Loucy (cell line): ENCODE results near the gene EMC10.

ENCODE experiments used
- CTCF ChIP-seq: fragments of 200-600 bp; sonication (generic); conservative IDR thresholded peaks from 2 replicates; pipeline ENCODE4 v1.5.1; 2014; ENCODE audit warnings: mild to moderate bottlenecking, antibody characterized with exemption, low read length
- EZH2phosphoT487 ChIP-seq: fragments of 200-600 bp; IDR thresholded peaks from 2 replicates; pipeline ENCODE4 v1.6.1; 2018; ENCODE audit warnings: antibody characterized with exemption, mild to moderate bottlenecking, moderate library complexity, borderline replicate concordance

- TF ChIP-seq CTCF (no peak), EZH2phosphoT487 (no peak)
These were observed 29.7 kb downstream of the EMC10 start for GRCh38 chr19:50505856-50506611.
